Nephron (organoid): Measurements from ENCODE around the gene ADH1C.
"Not testable (repeated sequence)": the region's sequence is repeated elsewhere in the genome, so short reads cannot be mapped to it uniquely, and the experiment has no call there.

Experiments used
- H3K27ac Mint-ChIP-seq, 3 experiments: 2 replicates each; pipeline ENCODE4 v1.8.0; 2020; ENCODE audit warnings: mixed read lengths in 3 of 3, mild to moderate bottlenecking in 2 of 3, moderate library complexity in 1 of 3
- H3K27me3 Mint-ChIP-seq: 2 replicates; pipeline ENCODE4 v1.8.0; 2021; ENCODE audit warnings: low read depth, mild to moderate bottlenecking, moderate library complexity, mixed read lengths
- H3K36me3 Mint-ChIP-seq: 2 replicates; pipeline ENCODE4 v1.8.0; 2020; ENCODE audit warnings: low read depth, mixed read lengths
- H3K4me1 Mint-ChIP-seq: 2 replicates; pipeline ENCODE4 v1.8.0; 2020; ENCODE audit warnings: mixed read lengths
- H3K4me3 Mint-ChIP-seq, 3 experiments: 2 replicates each; pipeline ENCODE4 v1.8.0; 2020; ENCODE audit warnings: mild to moderate bottlenecking in 3 of 3, mixed read lengths in 3 of 3, moderate library complexity in 2 of 3
- H3K9me3 Mint-ChIP-seq: 2 replicates; pipeline ENCODE4 v1.8.0; 2020; ENCODE audit warnings: mixed read lengths
- CTCF ChIP-seq, 3 experiments: fragments of 200-600 bp; sonication (generic); IDR thresholded peaks; one replicate each; pipeline ENCODE4 v1.5.0; 2021; ENCODE audit warnings: antibody characterized with exemption in 3 of 3; ENCODE audit not compliant: unreplicated experiment in 3 of 3

Gene ADH1C

GRCh38 chr4:99356992-99357391 lies 4.4 kb upstream of the ADH1C start:
- Mint-ChIP-seq H3K27me3 (no peaks in the 10 kb centered on the region), H3K36me3 (no peaks in the 10 kb centered on the region), H3K27ac (no peak overlapping the region), H3K9me3 (peaks cover 20% of the 10 kb centered on the region), H3K4me1 (peaks cover 13% of the 10 kb centered on the region), H3K4me3 (no peak overlapping the region)
- TF ChIP-seq CTCF (IDR thresholded peaks at IDR 0.05; ENCODE audit: unreplicated experiment in 3 of 3) = no peak

DNA sequence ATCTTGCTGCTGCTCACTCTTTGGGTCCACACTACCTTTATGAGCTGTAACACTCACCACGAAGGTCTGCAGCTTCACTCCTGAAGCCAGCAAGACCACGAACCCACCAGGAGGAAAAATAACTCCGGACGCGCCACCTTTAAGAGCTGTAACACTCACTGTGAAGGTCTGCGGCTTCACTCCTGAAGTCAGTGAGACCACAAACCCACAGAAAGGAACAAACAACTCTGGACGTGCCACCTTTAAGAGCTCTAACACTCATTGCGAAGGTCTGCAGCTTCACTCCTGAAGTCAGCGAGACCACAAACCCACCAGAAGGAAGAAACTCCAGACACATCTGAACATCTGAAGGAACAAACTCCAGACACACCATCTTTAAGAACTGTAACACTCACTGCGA lies 3.6 kb upstream of the ADH1C start:
- H3K4me1 Mint-ChIP-seq, H3K4me3 Mint-ChIP-seq, H3K36me3 Mint-ChIP-seq, H3K27me3 Mint-ChIP-seq, H3K27ac Mint-ChIP-seq: not testable (repeated sequence)
- peaks cover 20% of the 10 kb centered on the region for H3K9me3 Mint-ChIP-seq

DNA sequence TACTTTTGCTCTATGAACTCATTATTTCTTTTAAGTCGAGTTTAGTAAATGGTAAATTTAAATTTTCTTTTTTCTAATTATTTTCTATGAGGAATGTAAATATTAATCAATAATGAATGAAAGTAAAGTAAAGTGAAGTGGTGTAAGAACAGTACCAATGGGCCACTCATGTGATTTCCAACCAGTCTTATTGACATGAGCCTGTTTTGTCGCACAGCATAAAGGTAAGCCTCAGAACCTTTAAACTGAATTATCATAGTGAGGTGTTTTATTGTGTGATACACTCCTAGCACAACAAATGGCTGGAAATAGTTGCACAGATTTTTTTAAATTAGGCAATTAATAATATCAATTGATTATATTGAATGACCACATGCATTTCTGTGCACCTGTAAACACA lies 1.1 kb downstream of the ADH1C start:
- peaks cover 22% of the 10 kb centered on the region for H3K9me3 Mint-ChIP-seq

GRCh38 chr4:99349338-99349737 lies 3.2 kb downstream of the ADH1C start:
- Mint-ChIP-seq H3K4me1 (peaks cover 10% of the 10 kb centered on the region), H3K36me3 (no peaks in the 10 kb centered on the region), H3K9me3 (peaks cover 9% of the 10 kb centered on the region), H3K27ac (peak overlapping the region in 2 of 3 experiments; percentile 23 to 59), H3K4me3 (no peak overlapping the region), H3K27me3 (no peaks in the 10 kb centered on the region)
- TF ChIP-seq CTCF (IDR thresholded peaks at IDR 0.05; ENCODE audit: unreplicated experiment in 3 of 3) = no peak

More for the DNA sequence above, 1.1 kb downstream of the ADH1C start:
- Mint-ChIP-seq H3K36me3 (no peaks in the 10 kb centered on the region), H3K4me3 (no peak overlapping the region), H3K27me3 (no peaks in the 10 kb centered on the region), H3K4me1 (peaks cover 7% of the 10 kb centered on the region), H3K27ac (no peak overlapping the region)
- no peak for TF ChIP-seq CTCF (IDR thresholded peaks at IDR 0.05; ENCODE audit: unreplicated experiment in 3 of 3)

DNA sequence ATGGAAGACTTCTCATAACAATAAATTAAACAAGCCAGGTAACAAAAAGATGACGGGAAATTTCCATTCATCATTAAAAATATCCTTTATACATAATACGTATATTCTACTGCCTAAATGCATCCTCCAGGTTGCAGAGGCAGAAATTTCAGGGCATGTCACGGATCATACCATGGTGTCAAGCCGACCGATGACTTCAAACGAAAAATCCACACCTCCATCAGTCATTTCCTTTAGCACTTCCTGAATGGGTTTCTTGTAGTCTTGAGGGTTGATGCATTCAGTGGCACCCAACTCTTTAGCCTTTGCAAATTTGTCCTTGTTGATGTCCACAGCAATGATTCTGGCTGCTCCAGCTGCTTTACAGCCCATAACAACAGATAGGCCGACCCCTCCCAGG lies 9.9 kb downstream of the ADH1C start:
- H3K4me3 Mint-ChIP-seq, H3K27ac Mint-ChIP-seq, H3K27me3 Mint-ChIP-seq, H3K36me3 Mint-ChIP-seq, H3K9me3 Mint-ChIP-seq, H3K4me1 Mint-ChIP-seq: not testable (repeated sequence)

DNA sequence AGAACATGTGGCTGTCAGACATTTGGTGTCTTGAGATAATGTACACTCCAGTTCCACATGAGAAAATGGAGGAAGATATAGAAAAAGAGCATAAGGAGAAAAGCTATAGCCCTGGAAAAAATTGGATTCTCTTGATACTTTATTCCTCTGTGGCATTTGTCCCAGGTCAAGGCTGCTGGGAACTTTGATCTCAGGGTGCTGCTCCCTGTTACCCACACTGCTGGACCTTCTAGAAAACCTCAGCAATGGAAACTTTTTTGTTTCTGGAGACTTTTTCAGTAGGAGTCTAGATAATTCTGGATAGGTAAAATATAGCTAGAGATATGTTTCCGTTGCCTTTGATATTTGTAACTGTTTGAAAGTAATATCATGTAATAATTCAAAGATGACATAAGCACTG lies 11.1 kb downstream of the ADH1C start:
- no peak overlapping the region for H3K4me3 Mint-ChIP-seq

DNA sequence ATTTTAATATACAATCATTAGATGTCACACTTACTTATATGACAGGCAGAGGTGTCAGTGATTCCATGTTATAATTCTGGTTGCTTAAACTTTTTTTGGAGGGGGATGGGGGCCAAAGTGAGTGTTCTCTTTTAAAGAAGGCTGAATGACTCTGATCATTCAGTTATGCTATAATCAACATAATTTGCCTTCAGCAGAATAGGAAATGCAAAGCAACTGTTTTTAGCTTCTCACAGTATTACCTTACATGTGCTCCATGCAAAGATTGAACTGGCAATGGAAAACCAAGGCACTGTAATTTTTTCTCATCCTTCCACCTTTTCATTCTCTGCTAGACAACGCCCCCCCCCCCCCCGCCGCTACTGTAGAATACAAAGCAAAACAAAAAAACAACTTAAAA lies 13.4 kb downstream of the ADH1C start:
- Mint-ChIP-seq H3K36me3 (no peaks in the 10 kb centered on the region), H3K4me3 (no peak overlapping the region), H3K4me1 (no peaks in the 10 kb centered on the region), H3K9me3 (no peaks in the 10 kb centered on the region), H3K27ac (peak overlapping the region in 1 of 3 experiments; percentile 38), H3K27me3 (no peaks in the 10 kb centered on the region)
- no peak for TF ChIP-seq CTCF (IDR thresholded peaks at IDR 0.05; ENCODE audit: unreplicated experiment in 3 of 3)

More for the DNA sequence above, 11.1 kb downstream of the ADH1C start:
- Mint-ChIP-seq H3K4me1 (peaks cover 3% of the 10 kb centered on the region), H3K36me3 (no peaks in the 10 kb centered on the region), H3K27me3 (no peaks in the 10 kb centered on the region), H3K9me3 (no peaks in the 10 kb centered on the region), H3K27ac (no peak overlapping the region)
- no peak for TF ChIP-seq CTCF (IDR thresholded peaks at IDR 0.05; ENCODE audit: unreplicated experiment in 3 of 3)
